ENCODE results near the gene MLIP. TPM values are rescaled to one million over a fixed set of nuclear protein-coding genes. Genes with fewer than 3 reads are reported as not detected.

The MLIP gene
- total RNA-seq, 1 donor from 2014 or later, result not detected

DNA sequence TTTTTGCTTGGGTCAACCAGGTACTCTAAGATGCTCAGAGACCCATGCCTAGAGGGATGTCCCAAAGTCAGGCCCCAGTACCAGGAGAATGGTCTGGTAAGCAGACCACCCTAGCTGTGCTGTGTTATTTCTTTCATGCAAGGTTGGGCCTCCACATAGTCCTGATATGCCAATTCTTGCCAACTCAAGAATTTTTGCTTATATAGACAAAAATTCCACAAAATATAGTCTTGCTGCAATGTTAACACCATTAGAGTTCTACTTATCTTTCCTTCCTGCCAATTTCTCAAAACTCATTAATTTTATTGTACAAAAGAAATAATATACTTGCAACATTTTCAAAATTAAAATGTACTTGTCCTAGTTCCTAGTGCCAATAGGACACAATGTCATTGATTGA, 163.1 kb downstream of the MLIP start:
- no peak overlapping the region for H3K9ac ChIP-seq
- H3K27me3 ChIP-seq, result no peaks in the 10 kb centered on the region
- no peak overlapping the region for H3K4me3 ChIP-seq
- H3F3A ChIP-seq (ENCODE audit: low read depth), result no peaks in the 10 kb centered on the region
- H4K20me1 ChIP-seq (ENCODE audit: low read depth), result no peaks in the 10 kb centered on the region
- Mint-ChIP-seq H3K4me3 (no peak overlapping the region), H3K4me1 (no peaks in the 10 kb centered on the region), H3K36me3 (no peaks in the 10 kb centered on the region), H3K9me3 (no peaks in the 10 kb centered on the region), H3K27ac (no peak overlapping the region), H3K27me3 (ENCODE audit: insufficient read depth, low read depth) (peaks cover 7% of the 10 kb centered on the region)
- no peaks in the 10 kb centered on the region for H3K4me1 ChIP-seq
- no peaks in the 10 kb centered on the region for H3K79me2 ChIP-seq (ENCODE audit: low read depth)
- H3K36me3 ChIP-seq, result no peaks in the 10 kb centered on the region
- H2AFZ ChIP-seq (replicated peaks), result no peak overlapping the region
- no peak for DNase-seq (ENCODE audit: low spot score)
- TF ChIP-seq EZH2 (IDR thresholded peaks at IDR 0.05) (no peak), EZH2phosphoT487 (IDR thresholded peaks at IDR 0.05) (no peak)
- TF ChIP-seq, protein P1, sequence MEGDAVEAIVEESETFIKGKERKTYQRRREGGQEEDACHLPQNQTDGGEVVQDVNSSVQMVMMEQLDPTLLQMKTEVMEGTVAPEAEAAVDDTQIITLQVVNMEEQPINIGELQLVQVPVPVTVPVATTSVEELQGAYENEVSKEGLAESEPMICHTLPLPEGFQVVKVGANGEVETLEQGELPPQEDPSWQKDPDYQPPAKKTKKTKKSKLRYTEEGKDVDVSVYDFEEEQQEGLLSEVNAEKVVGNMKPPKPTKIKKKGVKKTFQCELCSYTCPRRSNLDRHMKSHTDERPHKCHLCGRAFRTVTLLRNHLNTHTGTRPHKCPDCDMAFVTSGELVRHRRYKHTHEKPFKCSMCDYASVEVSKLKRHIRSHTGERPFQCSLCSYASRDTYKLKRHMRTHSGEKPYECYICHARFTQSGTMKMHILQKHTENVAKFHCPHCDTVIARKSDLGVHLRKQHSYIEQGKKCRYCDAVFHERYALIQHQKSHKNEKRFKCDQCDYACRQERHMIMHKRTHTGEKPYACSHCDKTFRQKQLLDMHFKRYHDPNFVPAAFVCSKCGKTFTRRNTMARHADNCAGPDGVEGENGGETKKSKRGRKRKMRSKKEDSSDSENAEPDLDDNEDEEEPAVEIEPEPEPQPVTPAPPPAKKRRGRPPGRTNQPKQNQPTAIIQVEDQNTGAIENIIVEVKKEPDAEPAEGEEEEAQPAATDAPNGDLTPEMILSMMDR (IDR thresholded peaks at IDR 0.05), result no peak
- H3K4me2 ChIP-seq, result no peak overlapping the region
- H3K27ac ChIP-seq, result no peak overlapping the region
- H3K9me3 ChIP-seq (ENCODE audit: low read depth), result no peaks in the 10 kb centered on the region

DNA sequence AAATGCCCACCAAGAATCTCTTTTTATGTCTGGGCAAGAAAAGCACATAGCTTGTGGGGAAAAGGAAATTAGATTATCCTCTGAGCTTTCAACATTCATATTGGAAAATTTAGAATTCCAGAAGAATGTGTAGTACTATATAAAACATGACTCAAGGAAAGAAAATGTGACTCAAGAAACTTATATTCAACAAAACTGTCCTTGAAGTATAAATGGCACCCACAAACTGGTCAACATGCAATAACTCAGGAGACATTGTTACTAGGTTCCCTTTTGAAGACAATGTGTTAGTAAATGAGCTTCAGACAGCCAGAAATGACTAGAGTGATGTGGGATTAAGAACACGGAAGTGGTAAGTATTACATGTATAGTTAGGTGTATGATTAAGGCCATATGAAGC, 170.9 kb downstream of the MLIP start:
- TF ChIP-seq, protein P1 (IDR thresholded peaks at IDR 0.05), result no peak
- no peak for TF ChIP-seq EZH2phosphoT487 (IDR thresholded peaks at IDR 0.05)
- no peak for TF ChIP-seq EZH2 (IDR thresholded peaks at IDR 0.05)
- Histone ChIP-seq H3K27me3 (no peaks in the 10 kb centered on the region), H3K9me3 (ENCODE audit: low read depth) (no peaks in the 10 kb centered on the region), H3K4me2 (no peak overlapping the region), H3F3A (ENCODE audit: low read depth) (no peaks in the 10 kb centered on the region), H3K4me3 (no peak overlapping the region), H3K36me3 (no peaks in the 10 kb centered on the region), H3K4me1 (no peaks in the 10 kb centered on the region), H3K9ac (no peak overlapping the region), H4K20me1 (ENCODE audit: low read depth) (no peaks in the 10 kb centered on the region), H3K79me2 (ENCODE audit: low read depth) (no peaks in the 10 kb centered on the region), H3K27ac (no peak overlapping the region), H2AFZ (replicated peaks) (no peak overlapping the region)
- H3K27ac Mint-ChIP-seq, result no peak overlapping the region
- H3K4me1 Mint-ChIP-seq, result no peaks in the 10 kb centered on the region
- H3K36me3 Mint-ChIP-seq, result no peaks in the 10 kb centered on the region
- DNase-seq (ENCODE audit: low spot score), result no peak
- peaks cover 4% of the 10 kb centered on the region for H3K27me3 Mint-ChIP-seq (ENCODE audit: insufficient read depth, low read depth)
- H3K4me3 Mint-ChIP-seq, result no peak overlapping the region
- no peaks in the 10 kb centered on the region for H3K9me3 Mint-ChIP-seq

DNA sequence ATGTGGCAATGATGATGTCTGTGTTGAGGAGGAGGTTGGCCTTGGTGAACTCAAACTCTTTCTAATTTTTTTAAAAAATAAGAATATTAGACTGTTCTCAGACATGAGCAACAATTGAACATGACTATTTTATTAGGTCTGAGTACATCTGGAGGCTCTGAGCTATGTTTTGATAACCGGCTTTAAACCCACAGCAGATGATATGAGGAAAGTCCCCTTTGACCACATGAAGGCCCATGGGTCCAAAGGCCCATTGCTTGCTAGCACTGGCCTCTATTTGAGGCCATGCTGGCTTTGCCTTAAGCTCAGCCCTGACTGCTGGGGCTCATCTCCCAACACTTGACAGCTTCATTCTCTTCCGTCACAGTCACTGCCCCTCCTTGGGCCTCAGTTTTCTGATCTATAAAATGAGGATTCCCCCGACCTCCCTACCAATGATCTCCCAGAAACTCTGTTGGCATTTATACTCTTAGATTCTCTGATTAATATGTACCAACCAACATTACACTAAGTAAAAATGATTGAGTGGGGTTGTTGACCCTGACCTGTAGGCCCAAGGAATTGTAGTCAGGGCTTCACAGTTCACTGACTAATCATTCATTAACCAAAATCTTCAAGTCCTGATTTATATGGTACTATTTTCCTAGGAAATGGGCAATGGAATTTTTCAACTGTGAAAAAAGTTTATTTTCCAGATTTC, 173.1 kb downstream of the MLIP start:
- no peaks in the 10 kb centered on the region for H3K27me3 Mint-ChIP-seq (ENCODE audit: insufficient read depth, low read depth)
- no peak for TF ChIP-seq EZH2 (IDR thresholded peaks at IDR 0.05)
- no peak for TF ChIP-seq EZH2phosphoT487 (IDR thresholded peaks at IDR 0.05)
- TF ChIP-seq, protein P1 (IDR thresholded peaks at IDR 0.05), result no peak
- no peaks in the 10 kb centered on the region for H3F3A ChIP-seq (ENCODE audit: low read depth)
- no peak overlapping the region for H3K27ac ChIP-seq
- no peaks in the 10 kb centered on the region for H3K36me3 ChIP-seq
- DNase-seq (ENCODE audit: low spot score), result no peak
- H2AFZ ChIP-seq (replicated peaks), result no peak overlapping the region
- no peaks in the 10 kb centered on the region for H3K4me1 Mint-ChIP-seq
- H3K27ac Mint-ChIP-seq, result no peak overlapping the region
- H4K20me1 ChIP-seq (ENCODE audit: low read depth), result no peaks in the 10 kb centered on the region
- no peaks in the 10 kb centered on the region for H3K9me3 ChIP-seq (ENCODE audit: low read depth)
- no peak overlapping the region for H3K4me3 ChIP-seq
- no peaks in the 10 kb centered on the region for H3K27me3 ChIP-seq
- H3K79me2 ChIP-seq (ENCODE audit: low read depth), result no peaks in the 10 kb centered on the region
- H3K9ac ChIP-seq, result no peak overlapping the region
- no peak overlapping the region for H3K4me3 Mint-ChIP-seq
- H3K4me2 ChIP-seq, result no peak overlapping the region
- no peaks in the 10 kb centered on the region for H3K4me1 ChIP-seq
- H3K36me3 Mint-ChIP-seq, result no peaks in the 10 kb centered on the region
- no peaks in the 10 kb centered on the region for H3K9me3 Mint-ChIP-seq

Measured in neural progenitor cell (in vitro differentiated cells).